OCI-LY7 (cell line): Measurements from ENCODE around the gene NXPH2. TPM values are rescaled to one million over a fixed set of nuclear protein-coding genes. Genes with fewer than 3 reads are reported as not detected.

Experiments
- BruUV-seq: library from RNA; stranded (reverse); fragments of 400-500 nt; replicated peaks from 2 replicates; lab custom pipeline; 2021; lab: Mats Ljungman, UMichigan
- CTCF ChIA-PET: fragments of 300-600 bp; sonication (Branson Sonifier 250); formaldehyde crosslinking; loops from one replicate; lab custom pipeline; 2022; ENCODE audit warnings: antibody characterized with exemption; ENCODE audit not compliant: unreplicated experiment; lab: Charles Lee
- POLR2A ChIA-PET: fragments of 300-600 bp; sonication (Branson Sonifier 250); formaldehyde crosslinking; loops from one replicate; lab custom pipeline; 2022; ENCODE audit warnings: antibody characterized with exemption; lab: Charles Lee
- DNase-seq: peaks from one replicate; pipeline ENCODE4 v3.0.0-alpha.2; 2015; ENCODE audit warnings: low spot score
- H2AFZ ChIP-seq: fragments of 200-600 bp; sonication (generic), shearing (Covaris generic); 2 replicates; pipeline ENCODE4 v1.6.1; 2014; ENCODE audit warnings: mild to moderate bottlenecking, antibody characterized with exemption, low read length, moderate library complexity
- H3K27ac ChIP-seq: fragments of 200-600 bp; sonication (generic); 2 replicates; pipeline ENCODE4 v1.5.1; 2014; ENCODE audit warnings: mixed run types, low read depth, mild to moderate bottlenecking, moderate library complexity, low read length, inconsistent platforms; ENCODE audit not compliant: poor library complexity, severe bottlenecking
- H3K36me3 ChIP-seq: fragments of 200-600 bp; sonication (generic); 2 replicates; pipeline ENCODE4 v1.6.1; 2014; ENCODE audit warnings: mild to moderate bottlenecking, antibody characterized with exemption, low read length, moderate library complexity, mixed read lengths; ENCODE audit not compliant: insufficient read depth
- H3K4me1 ChIP-seq: fragments of 200-600 bp; sonication (generic); 2 replicates; pipeline ENCODE4 v1.5.1; 2014; ENCODE audit warnings: mild to moderate bottlenecking, low read length; ENCODE audit not compliant: insufficient read depth, poor library complexity, severe bottlenecking
- H3K4me2 ChIP-seq: fragments of 200-600 bp; sonication (generic); 2 replicates; pipeline ENCODE4 v1.6.1; 2014; ENCODE audit warnings: mild to moderate bottlenecking, low read length
- H3K4me3 ChIP-seq: fragments of 200-600 bp; sonication (generic); 2 replicates; pipeline ENCODE4 v1.5.1; 2014; ENCODE audit warnings: mild to moderate bottlenecking, low read depth, low read length; ENCODE audit not compliant: poor library complexity, severe bottlenecking
- H3K79me2 ChIP-seq: fragments of 200-600 bp; sonication (generic); 2 replicates; pipeline ENCODE4 v1.6.1; 2016; ENCODE audit warnings: low read depth, mild to moderate bottlenecking, low read length, moderate library complexity, mixed read lengths; ENCODE audit not compliant: insufficient read depth
- H3K9me2 ChIP-seq: fragments of 200-600 bp; sonication (generic); 2 replicates; pipeline ENCODE4 v1.6.1; 2016; ENCODE audit warnings: mild to moderate bottlenecking, low read length, mixed read lengths; ENCODE audit not compliant: insufficient read depth
- H3K9me3 ChIP-seq: fragments of 200-600 bp; sonication (generic); 2 replicates; pipeline ENCODE4 v1.6.1; 2014; ENCODE audit warnings: mild to moderate bottlenecking, mixed run types, low read length, mixed read lengths
- H4K20me1 ChIP-seq: fragments of 200-600 bp; sonication (generic); 2 replicates; pipeline ENCODE4 v1.6.1; 2014; ENCODE audit warnings: mild to moderate bottlenecking, antibody characterized with exemption, low read length, moderate library complexity, mixed read lengths; ENCODE audit not compliant: insufficient read depth
- CTCF ChIP-seq: fragments of 200-600 bp; sonication (generic); conservative IDR thresholded peaks from 2 replicates; pipeline ENCODE4 v1.5.1; 2014; ENCODE audit warnings: mild to moderate bottlenecking, antibody characterized with exemption, low read length, moderate library complexity, mixed read lengths
- EZH2phosphoT487 ChIP-seq: fragments of 200-600 bp; sonication (generic); IDR thresholded peaks from 2 replicates; pipeline ENCODE4 v1.6.1; 2018; ENCODE audit warnings: low read depth, borderline replicate concordance, mild to moderate bottlenecking, mixed run types, antibody characterized with exemption, low read length, moderate library complexity, mixed read lengths
- intact Hi-C: fragments of 100-400 bp; cut with micrococcal nuclease; formaldehyde crosslinking; loops from one replicate; pipeline ENCODE4 v1.10.0; 2022; ENCODE audit not compliant: unreplicated experiment
- total RNA-seq, 2 experiments: library from RNA; depleted of rRNA in 1 of 2; stranded (reverse); fragments of >200 nt in 1 of 2; shearing (Covaris generic) in 1 of 2; gene quantifications; 2 replicates each; pipeline ENCODE4 v1.2.3, GENCODE V29; 2014 to 2022

The NXPH2 gene
- total RNA-seq, 2 experiments from 2014 or later, result not detected

GRCh38 chr2:138780446-138780880, 273 bp upstream of the NXPH2 start:
- Histone ChIP-seq H3K9me2 (no peaks in the 10 kb centered on the region), H3K27ac (no peak overlapping the region), H3K4me1 (no peaks in the 10 kb centered on the region), H3K4me2 (no peak overlapping the region), H2AFZ (no peak overlapping the region), H3K4me3 (no peak overlapping the region), H3K9me3 (no peaks in the 10 kb centered on the region), H4K20me1 (no peaks in the 10 kb centered on the region), H3K79me2 (no peaks in the 10 kb centered on the region), H3K36me3 (no peaks in the 10 kb centered on the region)
- POLR2A ChIA-PET, result no interaction called here
- no peak for DNase-seq
- intact Hi-C loops, result loop anchor here (10.0 kb wide), 1 partner anchor 306 kb away; no protein-coding TSS in a partner anchor
- no TSS peak for BruUV-seq
- TF ChIP-seq EZH2phosphoT487, result no peak
- TF ChIP-seq CTCF, result no peak
- CTCF ChIA-PET, result no interaction called here

DNA sequence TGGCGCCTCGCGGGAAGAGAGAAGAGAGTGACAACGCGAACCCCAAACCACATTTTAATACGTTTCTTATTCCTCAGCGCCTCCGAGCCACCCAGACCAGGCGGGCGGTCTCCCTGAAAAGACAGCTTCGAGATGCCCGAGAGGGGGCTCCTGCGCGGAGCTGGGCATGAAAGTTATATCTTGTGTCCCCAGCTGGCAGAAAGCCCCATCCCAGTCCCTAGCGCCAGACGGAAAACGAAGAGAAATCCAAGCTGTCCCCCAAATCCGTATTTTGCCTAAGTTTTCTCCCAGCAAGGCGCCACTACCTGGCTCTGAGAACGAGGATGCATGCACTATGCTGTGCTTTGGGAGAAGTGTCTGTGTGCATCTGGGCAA, 797 bp downstream of the NXPH2 start:
- intact Hi-C loops, result no loop called here
- Histone ChIP-seq H3K79me2 (no peaks in the 10 kb centered on the region), H3K4me1 (no peaks in the 10 kb centered on the region), H3K9me3 (no peaks in the 10 kb centered on the region), H3K9me2 (no peaks in the 10 kb centered on the region), H2AFZ (no peak overlapping the region), H4K20me1 (no peaks in the 10 kb centered on the region), H3K4me2 (no peak overlapping the region), H3K4me3 (no peak overlapping the region), H3K27ac (no peak overlapping the region), H3K36me3 (no peaks in the 10 kb centered on the region)
- DNase-seq, result no peak
- no peak for TF ChIP-seq CTCF
- TF ChIP-seq EZH2phosphoT487, result no peak
- no TSS peak for BruUV-seq
- ChIA-PET POLR2A (interaction anchor here (0.6 kb wide), 1 partner anchor 812 kb away, joined by 3 read pairs; no protein-coding TSS in a partner anchor), CTCF (no interaction called here)

DNA sequence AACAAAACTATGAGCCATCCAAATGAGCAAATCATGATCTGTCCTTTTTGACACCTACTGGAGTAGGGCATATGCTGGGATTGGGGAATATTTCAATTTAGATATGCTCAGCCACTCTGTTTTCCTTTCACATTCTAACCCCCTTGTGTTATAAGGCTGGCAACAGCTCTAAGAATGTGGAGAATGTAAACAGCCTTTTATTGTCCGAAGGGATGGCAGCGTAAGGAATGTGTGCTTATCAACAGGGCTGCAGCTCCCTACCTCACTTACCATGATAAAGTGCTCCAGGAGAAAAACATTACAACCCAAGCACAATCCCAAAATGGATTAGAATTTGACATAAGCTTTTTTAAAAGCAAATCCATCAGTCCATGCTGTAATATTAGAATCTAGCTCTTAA, 2.2 kb downstream of the NXPH2 start:
- TF ChIP-seq CTCF (no peak), EZH2phosphoT487 (no peak)
- no peak overlapping the region for H2AFZ ChIP-seq
- no peak overlapping the region for H3K4me2 ChIP-seq
- no peaks in the 10 kb centered on the region for H3K4me1 ChIP-seq
- ChIA-PET CTCF (no interaction called here), POLR2A (interaction anchor here (0.6 kb wide), 1 partner anchor 519 kb away, joined by 3 read pairs; no protein-coding TSS in a partner anchor)
- H3K4me3 ChIP-seq, result no peak overlapping the region
- intact Hi-C loops, result no loop called here
- no peaks in the 10 kb centered on the region for H3K9me3 ChIP-seq
- H3K27ac ChIP-seq, result no peak overlapping the region
- BruUV-seq, result no TSS peak
- no peaks in the 10 kb centered on the region for H4K20me1 ChIP-seq
- H3K79me2 ChIP-seq, result no peaks in the 10 kb centered on the region
- no peaks in the 10 kb centered on the region for H3K9me2 ChIP-seq
- no peaks in the 10 kb centered on the region for H3K36me3 ChIP-seq
- DNase-seq, result no peak
